Activated CD8-positive, alpha-beta memory T cell treated with anti-CD3 and anti-CD28 coated beads, Interleukin-2, amount 50 U/mL, for 1 hour (primary cell): ENCODE measurements around the gene CTH.
"Not testable (repeated sequence)": the region's sequence is repeated elsewhere in the genome, so short reads cannot be mapped to it uniquely, and the experiment has no call there.

ENCODE experiments used
- DNase-seq: peaks from one replicate; pipeline ENCODE4 v3.0.0-alpha.2; 2020; ENCODE audit errors: extremely low read depth

Gene CTH

GRCh38 chr1:70455291-70455690, 44.2 kb downstream of the CTH start:
- DNase-seq = no peak

- DNase-seq = no peak
Observed at GRCh38 chr1:70458131-70458530, 47.1 kb downstream of the CTH start.

GRCh38 chr1:70459496-70460225, 48.6 kb downstream of the CTH start:
- DNase-seq = no peak

GRCh38 chr1:70460740-70461713, 50.0 kb downstream of the CTH start:
- DNase-seq = not testable (repeated sequence)

GRCh38 chr1:70462611-70463010, 51.5 kb downstream of the CTH start:
- no peak for DNase-seq

GRCh38 chr1:70465911-70466310, 54.8 kb downstream of the CTH start:
- DNase-seq = no peak

GRCh38 chr1:70467531-70467930, 56.5 kb downstream of the CTH start:
- no peak for DNase-seq

GRCh38 chr1:70468180-70468579, 57.1 kb downstream of the CTH start:
- no peak for DNase-seq

GRCh38 chr1:70469184-70469583, 58.1 kb downstream of the CTH start:
- not testable (repeated sequence) for DNase-seq

- DNase-seq = no peak
Observed at GRCh38 chr1:70475023-70475422, 64.0 kb downstream of the CTH start.

GRCh38 chr1:70477090-70477489, 66.0 kb downstream of the CTH start:
- DNase-seq = no peak

GRCh38 chr1:70477905-70478304, 66.8 kb downstream of the CTH start:
- not testable (repeated sequence) for DNase-seq

- DNase-seq = no peak
Observed at GRCh38 chr1:70483342-70483741, 72.3 kb downstream of the CTH start.

- DNase-seq = no peak
Observed at GRCh38 chr1:70485624-70486023, 74.6 kb downstream of the CTH start.

GRCh38 chr1:70486676-70487458, 75.8 kb downstream of the CTH start:
- no peak for DNase-seq

- no peak for DNase-seq
Observed at GRCh38 chr1:70487459-70487815, 76.4 kb downstream of the CTH start.

GRCh38 chr1:70487910-70488665, 77.0 kb downstream of the CTH start:
- no peak for DNase-seq
